Measurements from ENCODE around the gene ARHGAP15.

ARHGAP15 gene

GRCh38 chr2:143692967-143693366 lies 563.7 kb downstream of the ARHGAP15 start:
- H3K27me3 ChIP-seq (ENCODE audit: insufficient read depth, low read length), result no peaks in the 10 kb centered on the region
- H3K36me3 ChIP-seq (ENCODE audit: insufficient read depth, low read length), result no peaks in the 10 kb centered on the region
- H3K9ac ChIP-seq (ENCODE audit: low read length), result no peak overlapping the region
- no peaks in the 10 kb centered on the region for H3K9me3 ChIP-seq (ENCODE audit: low read length)
- H3K79me2 ChIP-seq (ENCODE audit: insufficient read depth, low read length), result no peaks in the 10 kb centered on the region
- TF ChIP-seq EZH2 (IDR thresholded peaks at IDR 0.05; ENCODE audit: borderline replicate concordance, low read length) (no peak), CTCF (IDR thresholded peaks at IDR 0.05; ENCODE audit: low read length) (no peak)
- no peaks in the 10 kb centered on the region for H3K4me1 ChIP-seq (ENCODE audit: insufficient read depth, low read length, severe bottlenecking)
- no peak overlapping the region for H3K27ac ChIP-seq (ENCODE audit: low read depth, low read length, poor library complexity, severe bottlenecking)
- no peak overlapping the region for H3K4me2 ChIP-seq (ENCODE audit: low read length)
- H3F3A ChIP-seq (ENCODE audit: insufficient read depth, low read length), result no peaks in the 10 kb centered on the region; the same call in 1 of the 2 replicates
- no peak overlapping the region for H3K4me3 ChIP-seq (ENCODE audit: low read depth, low read length, poor library complexity, severe bottlenecking)
- no peak overlapping the region for H2AFZ ChIP-seq (ENCODE audit: low read length)
- no peaks in the 10 kb centered on the region for H3K9me2 ChIP-seq (ENCODE audit: low read depth, low read length)
- H4K20me1 ChIP-seq (ENCODE audit: insufficient read depth, low read length), result no peaks in the 10 kb centered on the region

GRCh38 chr2:143694335-143694734 lies 565.1 kb downstream of the ARHGAP15 start:
- Histone ChIP-seq H3K27me3 (ENCODE audit: insufficient read depth, low read length) (no peaks in the 10 kb centered on the region), H3K4me2 (ENCODE audit: low read length) (no peak overlapping the region), H3K9me3 (ENCODE audit: low read length) (no peaks in the 10 kb centered on the region), H3K27ac (ENCODE audit: low read depth, low read length, poor library complexity, severe bottlenecking) (no peak overlapping the region), H3K4me1 (ENCODE audit: insufficient read depth, low read length, severe bottlenecking) (no peaks in the 10 kb centered on the region), H3K9ac (ENCODE audit: low read length) (no peak overlapping the region), H3K79me2 (ENCODE audit: insufficient read depth, low read length) (no peaks in the 10 kb centered on the region), H3F3A (ENCODE audit: insufficient read depth, low read length) (no peaks in the 10 kb centered on the region), H2AFZ (ENCODE audit: low read length) (no peak overlapping the region), H3K9me2 (ENCODE audit: low read depth, low read length) (no peaks in the 10 kb centered on the region), H4K20me1 (ENCODE audit: insufficient read depth, low read length) (no peaks in the 10 kb centered on the region), H3K36me3 (ENCODE audit: insufficient read depth, low read length) (no peaks in the 10 kb centered on the region), H3K4me3 (ENCODE audit: low read depth, low read length, poor library complexity, severe bottlenecking) (no peak overlapping the region)
- no peak for TF ChIP-seq EZH2 (IDR thresholded peaks at IDR 0.05; ENCODE audit: borderline replicate concordance, low read length)
- no peak for TF ChIP-seq CTCF (IDR thresholded peaks at IDR 0.05; ENCODE audit: low read length)

- Histone ChIP-seq H2AFZ (ENCODE audit: low read length) (no peak overlapping the region), H3K4me3 (ENCODE audit: low read depth, low read length, poor library complexity, severe bottlenecking) (no peak overlapping the region), H3K9me2 (ENCODE audit: low read depth, low read length) (no peaks in the 10 kb centered on the region), H3K27me3 (ENCODE audit: insufficient read depth, low read length) (no peaks in the 10 kb centered on the region), H3K4me2 (ENCODE audit: low read length) (no peak overlapping the region), H3K36me3 (ENCODE audit: insufficient read depth, low read length) (no peaks in the 10 kb centered on the region), H3F3A (ENCODE audit: insufficient read depth, low read length) (no peaks in the 10 kb centered on the region), H4K20me1 (ENCODE audit: insufficient read depth, low read length) (no peaks in the 10 kb centered on the region), H3K79me2 (ENCODE audit: insufficient read depth, low read length) (no peaks in the 10 kb centered on the region), H3K9ac (ENCODE audit: low read length) (no peak overlapping the region), H3K9me3 (ENCODE audit: low read length) (no peaks in the 10 kb centered on the region), H3K27ac (ENCODE audit: low read depth, low read length, poor library complexity, severe bottlenecking) (no peak overlapping the region), H3K4me1 (ENCODE audit: insufficient read depth, low read length, severe bottlenecking) (no peaks in the 10 kb centered on the region)
- TF ChIP-seq CTCF (IDR thresholded peaks at IDR 0.05; ENCODE audit: low read length) (no peak), EZH2 (IDR thresholded peaks at IDR 0.05; ENCODE audit: borderline replicate concordance, low read length) (no peak)
Measured at GRCh38 chr2:143696651-143697050, 567.4 kb downstream of the ARHGAP15 start.
